Measurements from ENCODE around the gene NRP2. TPM values are rescaled to one million over a fixed set of nuclear protein-coding genes. Genes with fewer than 3 reads are reported as not detected.

The NRP2 gene
- total RNA-seq, 2 experiments from 2014 or later, result 0.19 TPM; not detected in 1

GRCh38 chr2:205662206-205662965 is 19.9 kb upstream of the NRP2 start:
- intact Hi-C loops (cut with DNase I, micrococcal nuclease), result no loop called here
- ATAC-seq (ENCODE audit: poor library complexity) (no peak), DNase-seq (no peak)
- H3K27me3 Mint-ChIP-seq, result no peaks in the 10 kb centered on the region
- Histone ChIP-seq H3K9me3 (ENCODE audit: control insufficient read depth in 1 of 2, insufficient read depth in 1 of 2, low read length in 2 of 2) (no peaks in the 10 kb centered on the region), H3K36me3 (ENCODE audit: insufficient read depth, low read length) (no peaks in the 10 kb centered on the region), H3K27ac (ENCODE audit: low read depth in 1 of 2, low read length in 2 of 2) (no peak overlapping the region), H3K27me3 (ENCODE audit: control insufficient read depth in 1 of 2, insufficient read depth in 2 of 2, low read length in 2 of 2) (no peaks in the 10 kb centered on the region), H3K4me3 (ENCODE audit: low read length) (no peak overlapping the region), H3K4me1 (ENCODE audit: insufficient read depth, low read length) (peaks cover 11% of the 10 kb centered on the region)
- CTCF ChIA-PET, result no interaction called here
- no peaks in the 10 kb centered on the region for H3K9me3 Mint-ChIP-seq
- no peak for TF ChIP-seq CTCF (IDR thresholded peaks at IDR 0.05)
- H3K4me3 Mint-ChIP-seq, result no peak overlapping the region
- no peaks in the 10 kb centered on the region for H3K36me3 Mint-ChIP-seq (ENCODE audit: low read depth)
- H3K27ac Mint-ChIP-seq, result no peak overlapping the region
- POLR2A ChIA-PET, result interaction anchor here (0.5 to 0.7 kb wide), 2 partner anchors 13 to 49 kb away, joined by 3 read pairs; no protein-coding TSS in a partner anchor
- peaks cover 20% of the 10 kb centered on the region for H3K4me1 Mint-ChIP-seq (ENCODE audit: low read depth)

GRCh38 chr2:205665791-205666190 is 16.5 kb upstream of the NRP2 start:
- Mint-ChIP-seq H3K27me3 (peaks cover 4% of the 10 kb centered on the region), H3K4me1 (ENCODE audit: low read depth) (peaks cover 10% of the 10 kb centered on the region), H3K9me3 (no peaks in the 10 kb centered on the region), H3K4me3 (no peak overlapping the region), H3K27ac (no peak overlapping the region), H3K36me3 (ENCODE audit: low read depth) (no peaks in the 10 kb centered on the region)
- H3K36me3 ChIP-seq (ENCODE audit: insufficient read depth, low read length), result no peaks in the 10 kb centered on the region
- ChIA-PET POLR2A (no interaction called here), CTCF (no interaction called here)
- no peak for TF ChIP-seq CTCF (IDR thresholded peaks at IDR 0.05)
- no peak overlapping the region for H3K27ac ChIP-seq (ENCODE audit: low read depth in 1 of 2, low read length in 2 of 2)
- H3K27me3 ChIP-seq (ENCODE audit: control insufficient read depth in 1 of 2, insufficient read depth in 2 of 2, low read length in 2 of 2), result no peaks in the 10 kb centered on the region
- peaks cover 5% of the 10 kb centered on the region for H3K4me1 ChIP-seq (ENCODE audit: insufficient read depth, low read length)
- H3K4me3 ChIP-seq (ENCODE audit: low read length), result no peak overlapping the region
- H3K9me3 ChIP-seq (ENCODE audit: control insufficient read depth in 1 of 2, insufficient read depth in 1 of 2, low read length in 2 of 2), result no peaks in the 10 kb centered on the region
- no peak for DNase-seq
- intact Hi-C loops (cut with DNase I, micrococcal nuclease), result no loop called here
- no peak for ATAC-seq (ENCODE audit: poor library complexity)

GRCh38 chr2:205670292-205670691 is 12.0 kb upstream of the NRP2 start:
- Histone ChIP-seq H3K27ac (ENCODE audit: low read depth in 1 of 2, low read length in 2 of 2) (no peak overlapping the region), H3K9me3 (ENCODE audit: control insufficient read depth in 1 of 2, insufficient read depth in 1 of 2, low read length in 2 of 2) (no peaks in the 10 kb centered on the region), H3K4me3 (ENCODE audit: low read length) (no peak overlapping the region), H3K36me3 (ENCODE audit: insufficient read depth, low read length) (no peaks in the 10 kb centered on the region), H3K4me1 (ENCODE audit: insufficient read depth, low read length) (no peaks in the 10 kb centered on the region), H3K27me3 (ENCODE audit: control insufficient read depth in 1 of 2, insufficient read depth in 2 of 2, low read length in 2 of 2) (no peaks in the 10 kb centered on the region)
- Mint-ChIP-seq H3K9me3 (no peaks in the 10 kb centered on the region), H3K4me1 (ENCODE audit: low read depth) (no peaks in the 10 kb centered on the region), H3K4me3 (no peak overlapping the region), H3K27ac (no peak overlapping the region), H3K36me3 (ENCODE audit: low read depth) (no peaks in the 10 kb centered on the region), H3K27me3 (peaks cover 10% of the 10 kb centered on the region)
- TF ChIP-seq CTCF (IDR thresholded peaks at IDR 0.05), result no peak
- intact Hi-C loops (cut with DNase I, micrococcal nuclease), result loop anchor here (10.0 kb wide), 3 partner anchors 975 to 1525 kb away; no protein-coding TSS in a partner anchor
- ChIA-PET POLR2A (no interaction called here), CTCF (no interaction called here)
- DNase-seq, result no peak
- ATAC-seq (ENCODE audit: poor library complexity), result no peak
